Sigmoid colon (tissue), 4 donors: ENCODE results near the gene R3HDM1.

ENCODE experiments used
- POLR2A ChIP-seq, 2 donors: fragments of 450-650 bp; IDR thresholded peaks; one replicate each; pipeline ENCODE4 v1.6.1; 2016; ENCODE audit warnings: antibody characterized with exemption in 2 of 2, mild to moderate bottlenecking in 2 of 2, moderate library complexity in 2 of 2
- POLR2AphosphoS5 ChIP-seq, 4 donors: sonication (generic); formaldehyde crosslinking; IDR thresholded peaks; one replicate each; pipeline ENCODE4 v1.6.1; 2017; ENCODE audit warnings: antibody characterized with exemption in 4 of 4
- TF ChIP-seq, protein P1 (sequence below), 4 experiments: fragments of 450-650 bp in 3 of 4; fragments of 200-600 bp in 1 of 4; IDR thresholded peaks; one replicate each; pipeline ENCODE4 v1.5.1; 2016 to 2019; ENCODE audit warnings: antibody characterized with exemption in 4 of 4, mild to moderate bottlenecking in 3 of 4, moderate library complexity in 2 of 4

DNA sequence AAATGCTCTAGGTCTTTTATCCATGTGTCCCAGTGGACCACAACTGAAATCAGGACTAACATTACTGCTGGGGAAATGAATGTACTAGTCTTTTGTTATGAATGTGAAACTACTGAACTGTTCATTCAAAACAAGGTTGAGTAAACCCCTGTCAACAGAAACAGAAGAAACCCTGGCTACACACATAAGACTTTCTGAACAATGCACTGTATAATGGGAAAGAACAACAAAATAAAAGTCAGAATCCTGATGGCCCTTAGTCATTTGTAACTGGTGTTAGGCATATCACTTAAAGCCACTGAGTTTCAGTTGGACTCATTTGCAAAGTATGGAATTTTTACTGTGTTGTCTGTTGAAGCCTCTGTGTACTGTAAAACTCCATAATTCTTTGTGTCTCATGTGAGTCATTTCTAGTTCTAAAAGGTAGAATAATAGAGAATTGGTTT, 133.4 kb downstream of the R3HDM1 start:
- TF ChIP-seq POLR2A (IDR thresholded peaks at IDR 0.05) (no peak), POLR2AphosphoS5 (IDR thresholded peaks at IDR 0.05) (no peak)
- TF ChIP-seq, protein P1, sequence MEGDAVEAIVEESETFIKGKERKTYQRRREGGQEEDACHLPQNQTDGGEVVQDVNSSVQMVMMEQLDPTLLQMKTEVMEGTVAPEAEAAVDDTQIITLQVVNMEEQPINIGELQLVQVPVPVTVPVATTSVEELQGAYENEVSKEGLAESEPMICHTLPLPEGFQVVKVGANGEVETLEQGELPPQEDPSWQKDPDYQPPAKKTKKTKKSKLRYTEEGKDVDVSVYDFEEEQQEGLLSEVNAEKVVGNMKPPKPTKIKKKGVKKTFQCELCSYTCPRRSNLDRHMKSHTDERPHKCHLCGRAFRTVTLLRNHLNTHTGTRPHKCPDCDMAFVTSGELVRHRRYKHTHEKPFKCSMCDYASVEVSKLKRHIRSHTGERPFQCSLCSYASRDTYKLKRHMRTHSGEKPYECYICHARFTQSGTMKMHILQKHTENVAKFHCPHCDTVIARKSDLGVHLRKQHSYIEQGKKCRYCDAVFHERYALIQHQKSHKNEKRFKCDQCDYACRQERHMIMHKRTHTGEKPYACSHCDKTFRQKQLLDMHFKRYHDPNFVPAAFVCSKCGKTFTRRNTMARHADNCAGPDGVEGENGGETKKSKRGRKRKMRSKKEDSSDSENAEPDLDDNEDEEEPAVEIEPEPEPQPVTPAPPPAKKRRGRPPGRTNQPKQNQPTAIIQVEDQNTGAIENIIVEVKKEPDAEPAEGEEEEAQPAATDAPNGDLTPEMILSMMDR (IDR thresholded peaks at IDR 0.05): no peak
